Uterus (tissue), 2 donors: ENCODE results near the gene EPHA2.

Source experiments
- POLR2A ChIP-seq, 2 donors: fragments of 450-650 bp; IDR thresholded peaks; one replicate each; pipeline ENCODE4 v1.6.1; 2016; ENCODE audit warnings: antibody characterized with exemption in 2 of 2, mild to moderate bottlenecking in 1 of 2, moderate library complexity in 1 of 2
- TF ChIP-seq, protein P1 (sequence below), 4 experiments: fragments of 200-600 bp in 2 of 4; fragments of 450-650 bp in 2 of 4; sonication (generic) in 2 of 4; IDR thresholded peaks; one replicate each; pipeline ENCODE4 v1.5.1; 2016 to 2019; ENCODE audit warnings: antibody characterized with exemption in 4 of 4, mild to moderate bottlenecking in 2 of 4, moderate library complexity in 1 of 4

DNA sequence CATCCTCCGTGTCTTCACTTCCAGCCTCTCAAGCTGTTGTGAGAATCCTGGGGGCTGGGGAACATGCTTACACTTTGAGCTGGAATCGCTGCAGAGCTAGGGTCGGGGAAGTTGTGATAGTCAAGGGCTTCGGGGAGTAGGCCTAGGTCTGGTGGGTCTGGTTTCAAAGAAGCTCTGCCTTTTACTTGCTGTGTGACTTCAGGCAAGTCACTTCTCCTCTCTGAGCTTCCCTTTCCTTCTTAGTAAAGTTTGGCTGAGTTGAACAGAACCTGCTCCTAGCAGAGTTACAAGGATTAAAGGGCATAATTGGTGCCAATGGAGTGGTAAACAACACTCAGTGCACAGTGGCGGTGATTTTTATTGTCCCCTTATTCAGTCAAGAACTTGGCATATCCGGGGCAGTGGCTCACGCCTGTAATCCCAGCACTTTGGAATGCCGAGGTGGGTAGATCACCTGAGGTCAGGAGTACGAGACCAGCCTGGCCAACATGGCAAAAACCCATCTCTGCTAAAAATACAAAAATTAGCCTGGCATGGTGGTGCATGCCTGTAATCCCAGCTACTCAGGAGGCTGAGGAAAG is 30.9 kb upstream of the EPHA2 start:
- TF ChIP-seq, protein P1, sequence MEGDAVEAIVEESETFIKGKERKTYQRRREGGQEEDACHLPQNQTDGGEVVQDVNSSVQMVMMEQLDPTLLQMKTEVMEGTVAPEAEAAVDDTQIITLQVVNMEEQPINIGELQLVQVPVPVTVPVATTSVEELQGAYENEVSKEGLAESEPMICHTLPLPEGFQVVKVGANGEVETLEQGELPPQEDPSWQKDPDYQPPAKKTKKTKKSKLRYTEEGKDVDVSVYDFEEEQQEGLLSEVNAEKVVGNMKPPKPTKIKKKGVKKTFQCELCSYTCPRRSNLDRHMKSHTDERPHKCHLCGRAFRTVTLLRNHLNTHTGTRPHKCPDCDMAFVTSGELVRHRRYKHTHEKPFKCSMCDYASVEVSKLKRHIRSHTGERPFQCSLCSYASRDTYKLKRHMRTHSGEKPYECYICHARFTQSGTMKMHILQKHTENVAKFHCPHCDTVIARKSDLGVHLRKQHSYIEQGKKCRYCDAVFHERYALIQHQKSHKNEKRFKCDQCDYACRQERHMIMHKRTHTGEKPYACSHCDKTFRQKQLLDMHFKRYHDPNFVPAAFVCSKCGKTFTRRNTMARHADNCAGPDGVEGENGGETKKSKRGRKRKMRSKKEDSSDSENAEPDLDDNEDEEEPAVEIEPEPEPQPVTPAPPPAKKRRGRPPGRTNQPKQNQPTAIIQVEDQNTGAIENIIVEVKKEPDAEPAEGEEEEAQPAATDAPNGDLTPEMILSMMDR (IDR thresholded peaks at IDR 0.05): no peak
- no peak for TF ChIP-seq POLR2A (IDR thresholded peaks at IDR 0.05)
